ENCODE results near the gene NPC2.
"Not testable (repeated sequence)": the region's sequence is repeated elsewhere in the genome, so short reads cannot be mapped to it uniquely, and the experiment has no call there.

NPC2 gene

DNA sequence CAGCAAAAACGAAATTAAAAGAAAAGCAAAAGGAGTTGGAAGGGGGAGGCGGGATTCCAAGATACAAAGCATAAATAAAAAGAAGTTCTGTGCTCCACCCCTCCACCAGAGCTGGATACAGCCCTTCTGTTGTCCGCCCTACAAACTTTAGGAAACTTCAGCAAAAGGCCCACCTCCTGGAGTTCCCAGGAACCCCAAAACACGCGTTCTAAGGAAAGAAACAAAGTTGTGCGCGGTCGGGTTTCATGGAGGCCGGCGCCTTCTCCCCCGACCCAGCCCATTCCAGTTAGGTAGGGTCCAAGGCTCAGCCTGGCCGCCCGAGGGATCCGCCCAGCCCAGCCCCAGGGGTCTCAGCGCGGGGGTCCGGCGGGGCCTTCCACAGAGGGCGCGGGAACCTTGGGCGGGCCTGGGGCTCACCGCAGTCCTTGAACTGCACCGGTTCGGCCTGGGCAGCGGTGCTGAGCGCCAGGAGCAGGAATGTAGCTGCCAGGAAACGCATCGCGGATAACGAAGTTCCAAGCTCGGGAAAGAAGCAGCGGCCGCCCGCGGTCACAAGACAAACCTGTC, at the start of gene NPC2:
TSS of gene NPC2 (minus strand) at position 530 of the 567 bp plus-strand sequence. CDS start at position 499, 31 bp downstream.
- no peak for DNase-seq

DNA sequence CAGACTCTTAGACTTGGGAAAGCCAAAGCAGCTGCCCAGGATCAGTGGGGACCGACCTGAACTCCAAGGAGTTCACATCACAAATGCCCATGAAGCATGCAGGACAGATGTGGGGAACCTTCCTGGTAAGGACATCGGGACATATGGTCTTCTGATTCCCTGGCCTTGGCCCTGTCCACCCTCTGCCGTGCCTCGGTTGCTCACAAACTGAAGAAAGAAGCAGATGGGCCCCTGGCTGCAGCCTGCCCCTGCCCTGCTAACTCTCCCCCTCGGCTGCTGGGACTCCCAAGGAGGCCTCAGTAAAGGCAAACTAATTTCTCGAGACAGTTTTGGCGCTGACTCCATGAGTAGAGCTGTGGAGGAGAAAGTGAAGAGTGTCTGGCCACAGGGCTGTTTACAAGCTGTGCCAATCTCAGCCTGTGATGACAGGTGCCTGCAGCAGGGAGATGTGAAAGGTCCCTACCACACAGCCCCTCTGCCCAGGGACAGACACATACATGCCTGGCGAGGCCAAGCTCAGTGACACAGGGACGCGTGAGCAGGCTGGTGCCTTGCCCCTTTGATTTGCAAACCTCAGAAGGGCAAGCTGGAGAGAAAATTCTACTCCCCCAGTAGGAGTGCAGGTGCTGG, 49.1 kb upstream of the NPC2 start:
- no peak for DNase-seq

DNA sequence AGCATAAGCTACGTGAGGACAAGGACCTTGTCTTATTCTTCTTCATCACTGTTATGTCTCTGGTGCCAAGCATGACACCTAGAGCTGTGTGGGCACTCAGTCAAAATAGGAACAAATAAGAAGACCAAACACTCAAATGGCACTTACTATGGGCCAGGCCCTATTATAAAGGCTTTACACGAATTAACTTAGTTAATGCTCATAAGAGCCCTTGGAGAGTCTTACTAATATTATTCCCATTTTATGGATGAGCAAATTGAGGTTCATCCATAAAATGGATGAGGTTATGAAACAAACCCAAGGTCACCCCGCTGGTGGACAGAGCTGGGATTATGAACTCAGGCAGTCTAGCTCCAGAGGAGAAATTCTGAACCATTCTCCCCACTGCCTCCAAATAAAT, 48.1 kb upstream of the NPC2 start:
- DNase-seq: no peak

DNA sequence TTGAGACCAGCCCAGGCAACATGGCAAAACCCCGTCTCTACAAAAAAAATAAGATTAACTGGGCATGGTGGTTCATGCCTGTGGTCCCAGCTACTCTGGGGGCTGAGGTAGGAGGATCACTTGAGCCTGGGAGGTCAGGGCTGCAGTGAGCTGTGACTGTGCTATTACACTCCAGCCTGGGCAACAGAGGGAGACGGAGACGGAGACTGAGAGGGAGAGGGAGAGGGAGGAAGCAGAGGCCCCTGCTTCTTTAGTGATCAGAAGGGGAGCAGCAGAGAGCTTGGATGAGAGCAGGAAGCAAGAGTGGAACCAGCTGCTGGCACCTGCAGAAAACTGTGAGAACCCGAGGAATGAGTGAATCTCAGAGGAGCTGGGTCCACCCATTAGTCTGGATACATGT, 46.4 kb upstream of the NPC2 start:
- no peak for DNase-seq

DNA sequence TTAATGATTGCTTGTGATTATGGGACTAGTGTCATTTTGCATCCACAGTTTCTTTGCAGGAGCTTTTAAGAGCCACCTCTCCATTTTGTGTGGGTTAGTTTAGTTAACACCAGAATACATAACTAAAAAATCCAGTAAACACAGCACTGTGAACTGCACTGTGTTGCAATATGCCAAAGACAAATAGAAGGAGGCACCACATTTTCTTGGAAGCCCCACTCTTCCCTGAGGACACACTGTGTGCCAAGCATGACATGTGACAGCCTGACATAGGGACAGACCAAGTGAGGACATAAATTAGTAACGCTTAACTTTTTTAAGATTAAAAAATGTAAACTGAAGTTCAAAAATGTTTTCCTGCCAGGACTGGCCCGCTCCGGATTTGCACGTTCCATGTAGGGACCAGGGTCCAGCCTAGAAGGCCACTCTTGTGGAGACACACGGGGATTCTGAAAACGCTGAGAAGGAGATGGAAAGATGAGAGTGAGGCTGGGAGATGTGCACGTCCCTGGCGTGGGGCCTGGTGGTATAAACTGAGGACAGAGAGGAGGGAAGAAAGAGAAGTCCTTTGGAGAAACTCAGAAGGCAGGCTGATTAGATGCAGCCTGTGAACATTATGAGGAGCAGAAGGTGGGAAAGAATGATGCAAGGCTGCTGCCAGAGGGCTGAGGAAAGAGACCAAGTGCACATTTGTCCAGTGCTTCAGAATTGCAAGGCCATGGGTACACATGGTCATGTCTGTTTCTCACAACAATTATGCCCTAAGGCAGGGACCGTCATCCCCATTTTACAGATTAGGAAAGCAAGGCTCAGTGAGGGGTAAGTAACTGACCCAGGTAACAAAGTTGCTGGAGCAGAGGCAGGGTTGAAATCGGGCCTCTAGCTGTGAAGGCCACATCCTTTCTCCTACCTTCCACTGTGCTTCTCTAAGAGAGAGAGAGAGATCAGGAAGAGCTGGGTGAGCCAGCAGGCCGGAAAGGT, 45.6 kb upstream of the NPC2 start:
- no peak for DNase-seq

DNA sequence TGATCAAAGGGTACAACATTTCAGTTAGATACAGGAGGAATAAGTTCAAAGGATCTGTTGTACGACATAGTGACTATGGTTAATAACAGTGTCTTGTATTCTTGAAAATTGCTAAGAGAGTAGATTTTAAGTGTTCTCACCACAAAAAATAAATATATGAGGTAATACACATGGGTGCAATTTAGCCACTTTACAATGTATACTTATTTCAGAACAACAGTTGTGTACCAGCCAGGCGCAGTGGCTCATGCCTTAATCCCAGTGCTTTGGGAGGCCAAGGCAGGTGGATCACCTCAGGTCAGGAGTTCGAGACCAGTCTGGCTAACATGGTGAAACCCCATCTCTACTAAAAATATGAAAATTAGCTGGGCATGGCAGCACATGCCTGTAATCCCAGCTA, 43.2 kb upstream of the NPC2 start:
- DNase-seq: not testable (repeated sequence)

DNA sequence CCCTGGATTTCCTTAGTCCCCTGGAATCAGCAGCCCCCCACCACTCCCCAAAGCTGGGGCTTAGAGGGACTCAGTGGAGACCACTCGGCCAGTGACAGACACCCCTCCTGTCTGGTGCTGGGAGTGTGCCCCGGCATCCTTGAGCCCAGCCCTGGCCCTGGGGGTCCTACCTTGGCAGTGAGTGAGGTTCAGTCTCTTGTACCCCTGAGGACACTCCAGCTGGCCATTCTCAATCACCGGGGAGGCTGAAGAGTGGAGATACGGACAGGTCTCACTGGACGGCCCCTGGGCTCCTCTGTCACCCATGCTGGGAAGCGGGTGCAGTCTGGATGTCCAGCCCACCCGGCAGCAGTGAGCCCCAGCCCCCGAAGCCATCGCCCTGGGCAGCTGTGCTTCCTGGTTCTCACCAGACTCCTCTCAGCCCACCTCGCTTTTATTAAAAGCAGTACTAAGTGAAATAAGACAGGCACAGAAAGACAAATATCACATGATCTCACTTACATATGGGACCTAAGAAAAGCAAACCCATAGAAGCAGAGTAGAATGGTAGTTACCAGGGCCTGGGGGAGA, 42.7 kb upstream of the NPC2 start:
- no peak for DNase-seq

DNA sequence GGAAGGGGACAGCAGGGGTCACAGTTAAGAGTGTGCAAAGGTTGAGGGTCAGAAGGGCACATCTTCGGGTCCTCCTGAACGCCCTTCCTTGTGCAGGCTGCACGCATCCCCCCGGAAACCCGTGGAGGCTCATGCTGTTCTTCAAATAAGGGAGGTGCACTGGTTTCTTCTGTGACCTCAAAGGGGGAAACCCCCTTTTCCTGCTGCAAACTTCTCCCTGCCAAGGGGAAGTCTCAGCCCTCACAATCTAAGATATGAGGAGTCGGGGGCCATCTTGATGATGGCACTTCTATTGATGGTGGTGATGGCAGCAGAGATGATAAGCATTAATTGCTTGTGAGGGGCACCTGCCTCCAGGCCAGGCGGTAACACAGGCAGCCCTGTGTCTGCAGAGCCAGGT, 40.5 kb upstream of the NPC2 start:
- DNase-seq: no peak

DNA sequence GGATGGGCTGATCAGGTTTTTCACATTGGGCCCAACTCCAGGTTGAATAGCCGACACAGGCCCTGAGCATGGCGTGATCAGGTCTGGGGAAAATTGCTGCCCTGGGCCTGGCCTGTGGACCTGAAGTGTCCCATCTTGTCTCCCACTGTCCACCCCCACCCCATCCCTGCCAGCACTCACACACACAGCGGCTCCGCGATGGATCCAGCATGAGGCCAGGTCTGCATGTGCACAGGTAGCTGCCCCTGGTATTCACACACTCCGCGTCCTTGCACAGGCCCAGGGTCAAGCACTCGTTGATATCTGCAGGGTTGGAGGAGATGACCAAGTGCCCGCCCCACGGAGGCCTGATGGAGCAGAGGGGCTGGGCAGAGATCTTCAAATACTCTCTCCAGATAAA, 39.1 kb upstream of the NPC2 start:
- no peak for DNase-seq

DNA sequence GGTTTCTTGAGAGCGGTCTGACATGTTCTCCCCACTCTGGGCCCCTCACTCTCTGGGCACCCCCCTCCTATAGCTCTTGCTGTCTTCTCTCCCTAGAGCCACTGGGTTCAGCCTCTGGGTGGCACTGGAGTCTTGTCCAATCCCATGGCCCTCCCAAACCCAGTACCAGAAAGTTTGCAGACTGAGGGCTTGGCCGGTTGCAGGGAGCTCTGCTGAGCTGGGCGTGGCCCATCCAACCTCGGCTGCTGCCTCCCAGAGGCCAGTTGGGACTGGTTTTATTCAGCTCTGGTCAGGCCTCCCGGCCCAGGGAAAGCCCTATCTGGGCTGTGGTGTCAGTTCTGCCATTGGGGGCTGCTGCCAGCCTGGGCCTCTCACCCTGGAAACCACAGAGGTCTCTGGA, 38.4 kb upstream of the NPC2 start:
- DNase-seq: no peak

DNA sequence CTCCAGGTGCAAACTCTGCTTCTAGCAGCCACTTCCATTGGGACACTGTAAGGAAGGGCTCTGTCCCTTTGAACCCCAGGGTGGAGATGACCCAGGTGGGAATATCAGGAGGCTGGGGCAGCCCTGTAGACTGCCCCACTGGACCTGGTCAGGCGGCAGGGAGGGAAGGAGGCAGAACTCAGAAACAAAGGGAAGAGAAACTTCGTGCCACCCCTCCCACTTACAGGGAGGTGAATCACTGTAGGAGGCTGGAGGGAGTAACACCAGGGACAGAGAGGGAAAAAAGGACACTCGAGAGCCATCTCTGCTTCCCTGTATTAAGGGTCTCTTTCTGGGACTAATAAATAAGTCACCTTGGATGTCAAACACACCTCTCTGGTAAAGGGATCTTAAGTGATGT, 37.9 kb upstream of the NPC2 start:
- DNase-seq: no peak

DNA sequence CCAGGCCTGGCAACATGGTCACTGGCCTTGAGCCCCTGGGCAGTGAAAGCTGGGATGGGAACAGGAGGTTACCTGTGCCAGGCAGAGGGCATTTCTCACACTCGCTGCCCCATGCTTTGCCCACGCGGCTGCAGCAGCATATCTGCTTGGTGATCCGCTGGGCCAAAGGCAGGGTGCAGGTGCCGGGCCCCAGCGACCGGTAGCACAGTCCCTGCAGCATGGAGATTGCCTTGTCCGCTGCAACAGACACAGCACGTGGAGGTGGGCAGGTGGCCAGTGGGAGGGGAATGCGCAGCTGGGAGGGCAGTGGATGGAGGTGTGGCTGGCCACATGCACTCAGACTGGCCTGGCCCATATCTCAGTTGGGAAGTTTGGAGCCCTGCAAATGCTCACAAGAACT, 35.8 kb upstream of the NPC2 start:
- no peak for DNase-seq

DNA sequence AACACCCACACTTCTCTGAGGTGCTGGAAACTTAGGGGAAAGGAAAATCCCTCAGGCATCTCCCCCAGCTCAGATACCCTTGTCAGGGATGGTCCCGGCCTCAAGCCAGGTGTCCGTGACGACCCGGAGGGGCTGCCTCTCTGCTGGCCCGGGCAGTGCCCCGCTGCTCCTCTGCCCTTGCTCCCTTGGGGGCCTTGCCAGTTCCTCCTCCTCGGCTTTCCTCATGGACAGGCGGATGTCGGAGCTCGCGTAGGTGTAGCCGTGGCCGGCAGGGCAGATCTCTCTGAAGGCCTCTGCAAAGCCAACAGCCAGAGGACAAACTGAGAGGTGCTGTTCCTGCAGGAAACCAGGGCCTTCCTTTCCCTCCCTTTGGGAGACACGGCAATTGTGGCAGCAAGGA, 35.3 kb upstream of the NPC2 start:
- DNase-seq: no peak

DNA sequence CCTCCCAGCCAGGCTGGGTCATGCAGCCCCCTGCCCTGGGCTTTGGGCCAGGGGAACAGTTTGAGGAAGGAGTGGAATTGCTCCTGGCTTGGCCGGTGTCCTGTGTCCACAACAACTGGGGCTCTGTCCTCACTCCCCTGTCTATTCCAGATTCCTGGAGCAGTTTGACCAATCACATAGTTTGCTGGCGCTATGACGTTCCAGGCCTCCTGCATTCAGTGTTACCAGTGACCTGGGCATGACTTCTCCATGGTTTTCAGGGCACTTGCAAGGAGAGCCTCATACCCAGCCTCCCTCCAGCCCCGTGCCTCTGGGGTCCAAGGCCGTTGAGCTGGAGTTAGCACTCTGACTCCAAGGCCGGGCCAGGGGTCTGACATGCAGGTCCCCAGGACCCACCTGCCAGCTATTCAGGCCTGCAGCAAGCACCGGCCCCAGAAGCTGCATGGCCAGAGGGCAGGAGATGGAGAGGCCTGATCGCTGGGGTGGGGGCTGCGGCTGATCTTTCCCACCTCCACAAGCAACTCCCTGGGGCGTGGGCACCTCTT, 34.7 kb upstream of the NPC2 start:
- DNase-seq: no peak

DNA sequence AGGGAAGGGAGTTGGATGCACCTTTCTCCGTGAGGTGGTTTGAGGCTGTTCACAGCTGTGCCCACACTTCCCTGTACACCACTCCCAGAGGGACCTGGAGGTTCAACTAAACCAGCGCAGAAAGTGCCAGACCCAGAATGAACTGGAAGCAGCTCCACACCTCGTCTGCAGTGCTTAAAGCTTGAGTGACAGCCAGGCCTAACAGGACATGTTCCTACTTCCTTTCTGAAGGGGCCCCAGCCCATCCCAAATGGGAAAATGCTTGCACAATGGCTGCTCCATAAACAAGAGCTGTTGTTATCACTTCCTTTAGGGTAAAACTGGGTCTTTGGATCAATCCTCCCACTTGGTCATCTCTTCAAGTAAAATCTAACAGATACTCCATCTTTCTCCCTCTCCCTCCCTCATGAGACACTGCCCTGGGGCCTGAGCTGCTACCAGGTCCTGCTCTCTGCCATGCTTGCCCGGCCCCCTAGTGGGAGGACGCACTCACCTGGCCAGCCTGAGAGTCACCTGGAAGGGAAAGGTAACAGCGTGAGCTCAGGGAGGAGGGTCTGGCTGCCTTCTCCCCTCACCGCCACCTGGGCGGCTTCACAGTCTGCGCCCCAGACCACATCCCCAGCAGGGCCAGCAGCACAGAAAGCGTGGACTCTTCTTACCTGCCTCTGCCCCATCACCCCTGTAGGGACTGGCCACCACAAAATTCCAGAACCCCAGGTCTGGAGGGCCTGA, 33.9 kb upstream of the NPC2 start:
- no peak for DNase-seq

DNA sequence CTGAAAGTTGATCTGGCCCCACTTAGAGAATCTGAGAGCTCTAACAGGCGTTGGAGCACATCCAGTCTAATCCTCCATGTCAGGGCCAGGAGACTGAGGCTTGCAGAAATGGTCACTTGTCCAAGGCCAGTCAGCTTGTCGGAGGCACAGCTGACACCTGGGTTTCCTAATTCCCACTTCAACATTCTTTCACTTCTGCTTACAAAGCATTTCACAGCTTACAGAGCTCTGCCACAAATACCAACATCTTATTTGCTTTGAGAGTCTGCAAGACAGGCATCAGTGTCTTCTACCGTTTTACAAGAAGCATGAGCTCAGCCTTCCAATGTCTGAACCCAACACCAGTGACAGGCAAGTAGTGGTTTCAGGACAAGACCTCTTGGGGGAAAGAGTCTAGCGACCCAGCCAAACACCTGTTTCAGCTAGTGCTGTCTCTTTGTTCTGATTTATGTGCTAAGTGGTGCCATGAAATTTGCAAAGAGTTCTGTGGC, 32.3 kb upstream of the NPC2 start:
- DNase-seq: no peak

DNA sequence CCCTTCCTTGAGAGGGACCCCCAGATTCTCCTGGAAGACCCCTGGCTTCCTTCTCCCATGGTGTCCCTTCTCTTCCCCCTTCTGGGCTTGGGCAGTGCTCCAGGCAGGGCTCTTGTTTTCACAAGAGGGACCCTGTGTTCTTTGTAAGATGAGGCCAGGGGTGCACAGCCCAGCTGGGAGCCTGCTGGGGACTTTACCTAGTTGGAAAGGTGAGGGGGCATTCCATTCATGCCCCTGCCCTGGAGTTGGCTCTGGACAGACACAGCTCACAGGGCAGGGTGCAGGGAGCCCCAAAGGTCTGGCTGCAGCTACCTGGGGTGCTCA, 31.7 kb upstream of the NPC2 start:
- DNase-seq: no peak

DNA sequence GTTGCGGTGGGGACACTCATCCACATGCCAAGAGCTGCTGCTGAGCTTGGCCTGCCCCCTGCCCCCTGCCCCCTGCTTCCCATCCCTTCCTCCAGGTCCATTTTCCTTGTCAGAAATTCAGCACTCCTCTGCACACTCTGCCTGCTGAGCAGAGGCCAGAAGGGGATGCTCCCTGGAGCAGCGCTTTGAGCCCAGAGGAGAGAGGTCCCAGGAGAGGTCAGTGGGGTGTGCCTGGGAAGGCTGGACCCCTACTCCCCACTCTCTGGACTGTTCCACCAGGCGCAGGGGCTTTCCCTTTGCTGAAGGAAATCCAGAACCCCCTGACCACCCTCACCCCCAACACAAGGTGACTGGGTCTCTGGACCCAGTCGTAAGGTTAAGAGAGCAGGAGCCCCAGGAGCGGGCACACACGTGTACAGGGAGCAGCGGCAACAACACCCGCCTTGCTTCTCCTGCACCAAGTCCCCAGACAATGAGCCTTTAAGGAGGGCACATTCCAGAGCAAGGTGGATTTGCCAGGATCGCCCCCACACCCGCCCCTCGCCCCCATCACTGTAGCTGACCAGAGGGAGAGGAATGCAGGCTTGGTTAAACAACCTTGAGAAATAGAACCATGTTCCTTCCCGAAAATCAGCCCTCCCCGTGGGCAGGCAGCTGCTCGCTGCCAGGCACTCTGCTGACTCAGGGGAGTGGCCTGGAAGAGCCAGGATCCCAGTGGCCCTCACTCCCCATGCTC, 31.1 kb upstream of the NPC2 start:
- DNase-seq: no peak

DNA sequence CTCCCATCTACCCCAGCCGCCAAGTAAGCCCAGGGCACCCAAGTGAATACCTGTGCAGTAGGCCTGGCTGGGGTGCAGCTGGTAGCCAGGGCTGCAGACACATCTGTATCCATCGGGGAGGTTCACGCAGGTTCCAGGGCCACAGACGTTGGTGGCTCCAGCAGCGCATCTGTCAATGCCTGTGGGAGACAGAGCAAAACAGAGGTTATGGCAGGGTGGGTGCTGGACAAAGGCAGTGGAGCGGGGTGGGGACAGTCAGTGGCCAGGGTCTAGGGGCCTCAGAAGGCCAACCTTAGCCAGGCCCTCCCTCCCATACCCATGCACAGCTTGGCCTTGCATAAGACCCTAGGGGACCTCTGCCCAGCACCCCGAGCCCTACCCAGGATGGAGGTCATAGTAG, 29.6 kb upstream of the NPC2 start:
- DNase-seq: no peak

DNA sequence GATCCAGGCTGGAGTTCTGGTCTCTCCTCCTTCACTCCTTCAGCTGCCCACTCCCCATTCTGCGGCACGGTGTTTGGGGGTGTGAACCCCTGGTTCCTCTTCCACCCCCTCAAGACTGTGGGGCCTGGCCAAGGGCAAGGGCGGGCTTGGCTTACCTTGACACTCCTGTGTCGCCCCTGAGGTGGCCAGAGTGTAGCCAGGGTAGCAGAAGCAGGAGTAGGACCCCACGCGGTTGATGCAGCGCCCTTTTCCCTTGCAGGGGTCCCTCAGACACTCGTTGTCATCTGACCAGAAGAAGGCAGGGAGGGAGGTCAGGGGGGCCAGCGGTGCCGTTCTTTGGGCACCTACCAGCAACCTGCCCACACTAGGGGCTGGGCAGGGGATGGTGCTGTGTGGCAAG, 28.7 kb upstream of the NPC2 start:
- no peak for DNase-seq

DNA sequence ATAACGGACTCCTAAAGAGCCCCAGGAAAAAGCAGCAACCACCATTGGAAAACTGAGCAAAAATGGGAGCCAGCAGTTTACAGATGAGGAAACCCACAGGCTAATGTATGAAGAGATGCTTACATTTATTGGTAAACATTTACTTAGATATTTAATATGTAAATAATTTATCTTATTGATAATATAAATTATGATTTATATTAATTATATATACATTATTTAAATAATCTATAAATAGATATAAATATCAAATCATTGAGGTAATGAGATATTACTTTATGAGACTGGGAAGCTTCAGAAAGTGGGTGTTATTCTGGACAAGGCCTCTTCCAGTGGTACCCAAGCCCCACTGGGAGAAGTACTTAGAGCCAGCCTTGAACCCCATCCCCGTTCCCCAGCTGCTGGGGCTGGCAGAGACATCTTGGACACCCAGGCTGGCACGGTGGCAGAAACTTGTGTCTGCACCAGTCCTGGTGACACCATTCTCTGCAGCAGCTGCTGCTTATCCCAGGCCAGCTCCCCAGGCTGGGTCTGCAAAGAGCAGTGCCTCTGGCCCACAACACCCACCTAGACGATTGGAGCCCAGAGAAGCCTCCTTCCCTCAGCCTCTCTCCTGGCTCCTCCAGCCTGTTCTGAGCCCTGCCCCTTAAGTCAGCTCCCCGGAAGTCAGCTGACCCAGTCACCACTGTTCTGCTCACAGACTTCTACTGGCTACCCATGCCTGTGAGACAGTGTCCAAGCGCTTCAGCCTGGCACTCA, 26.4 kb upstream of the NPC2 start:
- no peak for DNase-seq
